Adrenal gland (tissue), 12 donors: ENCODE measurements around the gene RETREG3. TPM values are rescaled to one million over a fixed set of nuclear protein-coding genes. Genes with fewer than 3 reads are reported as not detected.
"Not testable (repeated sequence)": the region's sequence is repeated elsewhere in the genome, so short reads cannot be mapped to it uniquely, and the experiment has no call there.

Experiments
- DNase-seq, 7 donors: peaks; one replicate each; pipeline ENCODE4 v3.0.0-alpha.2; 2019 to 2020
- H3K27ac ChIP-seq, 5 donors: fragments of 200-600 bp; sonication (generic) in 4 of 5; 1 replicate in 3 of 5; 2 replicates in 2 of 5; pipeline versions ENCODE4 v1.5.1 to v1.8.0; 2016 to 2020; ENCODE audit warnings: mild to moderate bottlenecking in 1 of 5
- H3K27me3 ChIP-seq: fragments of 200-600 bp; 2 replicates; pipeline ENCODE4 v1.8.0; 2021
- H3K36me3 ChIP-seq, 2 donors: fragments of 200-600 bp; replicated peaks in 1 of 2; 1 replicate in 1 of 2; 2 replicates in 1 of 2; pipeline versions ENCODE4 v1.5.1 to v1.8.0; 2018 to 2022
- H3K4me1 ChIP-seq, 2 donors: fragments of 200-600 bp; replicated peaks in 1 of 2; 1 replicate in 1 of 2; 2 replicates in 1 of 2; pipeline versions ENCODE4 v1.5.1 to v1.8.0; 2018 to 2021
- H3K4me3 ChIP-seq, 4 donors: fragments of 200-600 bp; sonication (generic) in 3 of 4; one replicate each; pipeline ENCODE4 v1.5.1; 2016 to 2018
- H3K9me3 ChIP-seq, 3 donors: fragments of 200-600 bp; sonication (generic) in 1 of 3; replicated peaks in 1 of 3; 1 replicate in 2 of 3; 2 replicates in 1 of 3; pipeline versions ENCODE4 v1.5.1 to v1.8.0; 2016 to 2021
- POLR2A ChIP-seq, 2 donors: fragments of 450-650 bp; IDR thresholded peaks; one replicate each; pipeline ENCODE4 v1.6.1; 2017; ENCODE audit warnings: antibody characterized with exemption in 2 of 2, mild to moderate bottlenecking in 2 of 2, moderate library complexity in 1 of 2
- whole genome bisulfite sequencing, 4 donors: extraction: QIAGEN DNeasy Blood & Tissue Kit in 2 of 4; methylation state at CpG; one replicate each; pipeline versions ENCODE4 v1.1.5 to v1.1.7; 2013 to 2017; 5-methylcytosine and 5-hydroxymethylcytosine counted together
- intact Hi-C, 2 donors: fragments of 100-400 bp; cut with DNase I; formaldehyde crosslinking; loops; one replicate each; pipeline versions ENCODE4 v1.14.1 to v1.15.0; 2022 to 2023
- polyA plus RNA-seq, 3 donors: library from polyadenylated mRNA; stranded (reverse); fragments of 200-250 nt in 2 of 3; fragments of 350-450 nt in 1 of 3; fragmentation: Illumina TruSeq in 1 of 3; extraction: RNeasy Lipid Tissue Mini Kit (QIAGEN cat#74804) in 1 of 3; gene quantifications; one replicate each; pipeline ENCODE4 v1.2.3, GENCODE V29; 2013 to 2014
- total RNA-seq, 9 donors: library from RNA; depleted of rRNA in 4 of 9; stranded (reverse); fragments of >200 nt in 4 of 9; fragments of 120-200 nt in 1 of 9; fragmentation: NEBNext Ultra II Directional in 1 of 9; extraction: Animal tissue kit (Norgen Biotek cat#: 25700) in 1 of 9; gene quantifications; one replicate each; pipeline versions ENCODE4 v1.1.0 to v1.2.4, GENCODE V29; 2013 to 2023
- TF ChIP-seq, protein P1 (sequence below), 6 experiments: fragments of 450-650 bp in 4 of 6; fragments of 200-600 bp in 2 of 6; sonication (generic) in 1 of 6; IDR thresholded peaks; 1 replicate in 5 of 6; 2 replicates in 1 of 6; pipeline versions ENCODE4 v1.5.1 to v1.8.0; 2016 to 2021; ENCODE audit warnings: antibody characterized with exemption in 6 of 6, mild to moderate bottlenecking in 2 of 6, moderate library complexity in 1 of 6
- donor health status: healthy with polysubstance abuse.
- donor health status: Bipolar disorder and iron deficiency.
- donor health status: DM: yes; HTN: yes; CAD: no.
- donor health status: DM: no; HTN: no; CAD: no.
- donor health status: DM: no; HTN: no; CAD: no.
- donor health status: DM: yes; HTN: yes; CAD: no.

RETREG3 gene
- total and polyA plus RNA-seq, 12 donors: 27.1 to 167 (median 72.1) TPM

DNA sequence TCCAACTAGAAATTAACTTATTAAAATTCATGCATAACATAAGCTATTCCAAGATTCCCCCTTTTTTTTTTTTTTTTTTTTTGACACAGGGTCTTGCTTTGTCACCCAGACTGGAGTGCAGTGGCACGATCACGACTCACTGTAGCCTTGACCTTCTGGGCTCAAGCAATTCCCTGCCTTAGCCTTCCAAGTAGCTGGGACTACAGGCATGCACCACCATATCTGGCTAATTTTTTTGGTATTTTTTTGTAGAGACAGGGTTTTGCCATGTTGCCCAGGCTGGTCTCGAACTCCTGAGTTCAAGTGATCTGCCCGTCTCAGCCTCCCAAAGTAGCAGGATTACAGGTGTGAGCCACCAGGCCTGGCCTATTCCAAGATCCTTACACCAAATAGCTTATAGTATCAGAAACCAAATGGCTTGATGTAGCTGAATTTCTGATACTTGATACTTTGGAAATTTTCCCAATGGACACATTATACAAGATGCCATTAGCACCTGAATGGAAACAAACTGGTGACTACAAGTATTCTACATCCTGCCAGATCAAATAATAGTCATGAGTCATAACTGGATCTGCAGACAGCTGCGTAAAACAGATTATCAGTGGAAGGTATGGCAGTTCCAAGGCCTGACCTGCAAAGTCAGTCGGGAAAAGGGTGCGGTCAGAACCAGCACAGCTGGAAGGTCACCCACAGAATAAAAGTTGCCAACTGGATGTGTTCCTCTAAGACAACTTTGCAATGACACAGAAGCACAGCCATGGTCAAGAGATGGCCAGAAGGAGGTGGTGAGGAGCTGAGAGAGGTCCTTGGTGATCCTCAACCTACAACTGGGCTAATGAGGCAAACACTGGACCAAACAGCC is 14.8 kb upstream of the RETREG3 start:
- peak; percentile 65 to 89 (median 80) for DNase-seq
- TF ChIP-seq POLR2A (IDR thresholded peaks at IDR 0.05): peak in 1 of 2 donors; percentile 24
- TF ChIP-seq, protein P1, sequence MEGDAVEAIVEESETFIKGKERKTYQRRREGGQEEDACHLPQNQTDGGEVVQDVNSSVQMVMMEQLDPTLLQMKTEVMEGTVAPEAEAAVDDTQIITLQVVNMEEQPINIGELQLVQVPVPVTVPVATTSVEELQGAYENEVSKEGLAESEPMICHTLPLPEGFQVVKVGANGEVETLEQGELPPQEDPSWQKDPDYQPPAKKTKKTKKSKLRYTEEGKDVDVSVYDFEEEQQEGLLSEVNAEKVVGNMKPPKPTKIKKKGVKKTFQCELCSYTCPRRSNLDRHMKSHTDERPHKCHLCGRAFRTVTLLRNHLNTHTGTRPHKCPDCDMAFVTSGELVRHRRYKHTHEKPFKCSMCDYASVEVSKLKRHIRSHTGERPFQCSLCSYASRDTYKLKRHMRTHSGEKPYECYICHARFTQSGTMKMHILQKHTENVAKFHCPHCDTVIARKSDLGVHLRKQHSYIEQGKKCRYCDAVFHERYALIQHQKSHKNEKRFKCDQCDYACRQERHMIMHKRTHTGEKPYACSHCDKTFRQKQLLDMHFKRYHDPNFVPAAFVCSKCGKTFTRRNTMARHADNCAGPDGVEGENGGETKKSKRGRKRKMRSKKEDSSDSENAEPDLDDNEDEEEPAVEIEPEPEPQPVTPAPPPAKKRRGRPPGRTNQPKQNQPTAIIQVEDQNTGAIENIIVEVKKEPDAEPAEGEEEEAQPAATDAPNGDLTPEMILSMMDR (IDR thresholded peaks at IDR 0.05): no peak
- no peaks in the 10 kb centered on the region for H3K27me3 ChIP-seq
- peaks cover 6 to 24% of the 10 kb centered on the region in 2 donors for H3K4me1 ChIP-seq
- WGBS, 4 donors: 50 to 60% (median 59%) methylated on average over 7 of the region's 7 CpGs
- H3K27ac ChIP-seq: peak overlapping the region; percentile 5 to 83 (median 62)
- no peaks in the 10 kb centered on the region for H3K9me3 ChIP-seq
- no peaks in the 10 kb centered on the region for H3K36me3 ChIP-seq
- intact Hi-C loops: no loop called here
- no peak overlapping the region for H3K4me3 ChIP-seq

DNA sequence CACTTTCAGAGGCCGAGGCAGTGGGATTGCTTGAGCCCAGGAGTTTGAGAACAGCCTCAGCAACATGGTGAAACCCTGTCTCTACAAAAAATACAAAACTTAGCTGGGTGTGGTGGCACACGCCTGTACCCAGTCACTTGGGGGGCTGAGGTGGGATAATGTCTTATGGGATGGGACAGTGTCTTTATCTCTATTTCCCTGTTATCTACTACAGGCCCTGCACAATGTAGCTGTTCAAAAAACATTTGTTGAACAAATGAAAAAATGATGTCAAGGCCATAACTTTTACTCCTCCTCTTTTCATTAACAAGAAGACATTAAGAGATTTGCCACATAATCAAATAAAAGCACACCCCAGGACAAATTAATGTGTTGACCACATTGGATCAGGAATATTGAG is 14.1 kb upstream of the RETREG3 start:
- WGBS, 4 donors: 79 to 90% (median 83%) methylated on average over 2 of the region's 2 CpGs

DNA sequence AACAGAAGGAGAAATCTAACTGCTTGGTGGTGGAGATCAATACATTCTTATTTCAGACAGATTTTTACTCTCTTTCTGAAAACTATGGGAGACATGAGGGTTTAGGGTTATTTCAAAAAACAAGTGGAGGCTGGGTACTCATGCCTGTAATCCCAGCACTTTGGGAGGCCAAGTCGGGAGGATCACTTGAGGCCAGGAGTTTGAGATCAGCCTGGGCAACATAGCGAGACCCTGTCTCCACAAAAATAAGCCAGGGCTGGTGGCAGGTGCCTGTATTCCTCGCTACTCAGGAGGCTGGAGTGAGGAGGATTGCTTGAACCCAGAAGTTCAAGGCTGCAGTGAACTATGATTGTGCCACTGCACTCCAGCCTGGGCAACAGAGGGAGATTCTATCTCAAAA is 12.8 kb upstream of the RETREG3 start:
- H3K4me3 ChIP-seq, intact Hi-C loops, H3K9me3 ChIP-seq, H3K27me3 ChIP-seq, DNase-seq, H3K36me3 ChIP-seq: not testable (repeated sequence)
- 73 to 84% (median 79%) methylated on average over 3 of the region's 3 CpGs for WGBS, 4 donors
- Histone ChIP-seq H3K27ac (peak overlapping the region in 2 of 5 donors; percentile 28 to 54), H3K4me1 (peaks cover 6 to 37% of the 10 kb centered on the region in 2 donors)

More for the DNA sequence above, 14.1 kb upstream of the RETREG3 start:
- H3K27me3 ChIP-seq: no peaks in the 10 kb centered on the region
- peaks cover 6 to 31% of the 10 kb centered on the region in 2 donors for H3K4me1 ChIP-seq
- intact Hi-C loops: no loop called here
- no peaks in the 10 kb centered on the region for H3K9me3 ChIP-seq
- TF ChIP-seq POLR2A (IDR thresholded peaks at IDR 0.05): no peak
- TF ChIP-seq, protein P1 (IDR thresholded peaks at IDR 0.05): no peak
- no peak overlapping the region for H3K4me3 ChIP-seq
- no peak for DNase-seq
- no peaks in the 10 kb centered on the region for H3K36me3 ChIP-seq
- H3K27ac ChIP-seq: peak overlapping the region in 3 of 5 donors; percentile 14 to 83 (median 62)

DNA sequence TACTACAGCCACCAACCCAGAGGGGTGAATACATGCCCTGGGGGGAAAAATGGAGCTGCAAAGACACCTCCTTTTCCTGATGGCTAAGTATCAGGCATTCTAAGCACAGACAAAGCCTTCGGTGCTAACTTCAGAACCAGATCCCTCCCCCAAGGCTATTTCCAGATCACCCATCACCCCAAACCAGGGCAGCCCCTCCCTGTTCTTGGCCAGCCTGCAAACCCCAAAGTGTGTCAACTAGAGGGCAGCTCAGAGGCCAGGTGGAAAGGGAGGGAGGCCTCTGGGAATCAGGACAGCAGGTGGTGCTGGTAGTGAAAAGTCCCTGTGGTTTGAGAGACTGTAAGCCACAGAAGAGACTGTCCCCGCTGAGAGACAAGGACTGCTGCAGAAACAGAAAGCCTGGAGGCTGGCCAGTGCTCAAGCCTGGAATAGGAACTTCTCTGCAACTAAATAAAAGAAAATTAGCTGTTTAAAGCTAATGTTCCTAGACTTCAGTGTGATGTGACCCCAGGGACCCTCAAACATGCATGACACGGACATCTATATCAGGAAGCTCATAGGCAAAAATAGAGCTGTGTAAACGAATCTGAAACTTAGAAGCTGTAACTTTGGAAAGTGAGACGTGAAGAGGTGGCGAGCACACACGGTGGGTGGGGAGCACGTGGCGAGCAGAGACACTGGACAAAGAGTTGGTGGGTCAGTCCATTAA is 9.4 kb upstream of the RETREG3 start:
- H3K36me3 ChIP-seq: peaks cover 0 to 24% of the 10 kb centered on the region in 2 donors
- H3K9me3 ChIP-seq: no peaks in the 10 kb centered on the region
- intact Hi-C loops: no loop called here
- H3K4me3 ChIP-seq: no peak overlapping the region
- TF ChIP-seq POLR2A (IDR thresholded peaks at IDR 0.05): no peak
- TF ChIP-seq, protein P1 (IDR thresholded peaks at IDR 0.05): peak in 3 of 6 experiments; percentile 6 to 33 (median 18)
- WGBS, 4 donors: 45 to 54% (median 52%) methylated on average over 9 of the region's 9 CpGs
- H3K4me1 ChIP-seq: peaks cover 6 to 28% of the 10 kb centered on the region in 2 donors
- no peaks in the 10 kb centered on the region for H3K27me3 ChIP-seq
- DNase-seq: peak; percentile 37 to 85 (median 68)
- peak overlapping the region in 2 of 5 donors; percentile 61 to 63 for H3K27ac ChIP-seq
